ENCODE results near the gene SEMA4C. TPM values are rescaled to one million over a fixed set of nuclear protein-coding genes. Genes with fewer than 3 reads are reported as not detected.

Gene SEMA4C
- polyA plus RNA-seq, 1 experiment, result 16.8 TPM

- POLR2A ChIA-PET, result no interaction called here
- no peak for TF ChIP-seq CTCF (IDR thresholded peaks at IDR 0.05; ENCODE audit: low read depth, low read length)
- Histone ChIP-seq H3K9me3 (ENCODE audit: control insufficient read depth, insufficient read depth, low read length) (no peaks in the 10 kb centered on the region), H3K27me3 (ENCODE audit: control insufficient read depth, insufficient read depth, low read length) (no peaks in the 10 kb centered on the region), H3K27ac (ENCODE audit: low read depth, low read length) (no peak within 1 kb of the TSS), H3K4me3 (ENCODE audit: low read depth, low read length) (no peak within 1 kb of the TSS)
- no peak for DNase-seq (ENCODE audit: low read depth, low spot score)
- CTCF ChIA-PET, result no interaction called here
Measured at GRCh38 chr2:96843538-96844268, 26.2 kb downstream of the SEMA4C start, which contains the start of gene ANKRD23. Gene ANKRD23, minus strand, starts transcription at chr2:96844021. Its CDS starts 29 bp downstream, at chr2:96843992.

GRCh38 chr2:96842600-96842999 lies 27.3 kb downstream of the SEMA4C start:
- no peaks in the 10 kb centered on the region for H3K9me3 ChIP-seq (ENCODE audit: control insufficient read depth, insufficient read depth, low read length)
- ChIA-PET CTCF (interaction anchor here (0.7 kb wide), 1 partner anchor 26 kb away, joined by 5 read pairs; no protein-coding TSS in a partner anchor), POLR2A (no interaction called here)
- no peak for DNase-seq (ENCODE audit: low read depth, low spot score)
- no peaks in the 10 kb centered on the region for H3K27me3 ChIP-seq (ENCODE audit: control insufficient read depth, insufficient read depth, low read length)
- H3K27ac ChIP-seq (ENCODE audit: low read depth, low read length), result no peak overlapping the region
- TF ChIP-seq CTCF (IDR thresholded peaks at IDR 0.05; ENCODE audit: low read depth, low read length), result no peak
- no peak overlapping the region for H3K4me3 ChIP-seq (ENCODE audit: low read depth, low read length)

GRCh38 chr2:96841701-96842495 lies 28.0 kb downstream of the SEMA4C start:
- CTCF ChIA-PET, result interaction anchor here (0.7 kb wide), 1 partner anchor 27 kb away, joined by 5 read pairs; no protein-coding TSS in a partner anchor
- H3K27me3 ChIP-seq (ENCODE audit: control insufficient read depth, insufficient read depth, low read length), result no peaks in the 10 kb centered on the region
- POLR2A ChIA-PET, result no interaction called here
- no peaks in the 10 kb centered on the region for H3K9me3 ChIP-seq (ENCODE audit: control insufficient read depth, insufficient read depth, low read length)
- DNase-seq (ENCODE audit: low read depth, low spot score), result no peak
- no peak for TF ChIP-seq CTCF (IDR thresholded peaks at IDR 0.05; ENCODE audit: low read depth, low read length)
- no peak overlapping the region for H3K4me3 ChIP-seq (ENCODE audit: low read depth, low read length)
- H3K27ac ChIP-seq (ENCODE audit: low read depth, low read length), result no peak overlapping the region

- Histone ChIP-seq H3K27ac (ENCODE audit: low read depth, low read length) (no peak overlapping the region), H3K27me3 (ENCODE audit: control insufficient read depth, insufficient read depth, low read length) (no peaks in the 10 kb centered on the region), H3K9me3 (ENCODE audit: control insufficient read depth, insufficient read depth, low read length) (no peaks in the 10 kb centered on the region), H3K4me3 (ENCODE audit: low read depth, low read length) (no peak overlapping the region)
- POLR2A ChIA-PET, result interaction anchor here (0.5 to 1.0 kb wide), 2 partner anchors 16 to 308 kb away, joined by 3 to 4 read pairs; no protein-coding TSS in a partner anchor
- CTCF ChIA-PET, result no interaction called here
- no peak for DNase-seq (ENCODE audit: low read depth, low spot score)
- no peak for TF ChIP-seq CTCF (IDR thresholded peaks at IDR 0.05; ENCODE audit: low read depth, low read length)
Measured at GRCh38 chr2:96839875-96840850, 29.7 kb downstream of the SEMA4C start.
